Uterus (tissue), 2 donors: ENCODE data around the gene PLCB3.

ENCODE experiments used
- CTCF ChIP-seq, 4 experiments: fragments of 200-600 bp in 2 of 4; fragments of 450-650 bp in 2 of 4; sonication (generic) in 2 of 4; IDR thresholded peaks; one replicate each; pipeline ENCODE4 v1.5.1; 2016 to 2019; ENCODE audit warnings: antibody characterized with exemption in 4 of 4, mild to moderate bottlenecking in 2 of 4, moderate library complexity in 1 of 4
- POLR2A ChIP-seq, 2 donors: fragments of 450-650 bp; IDR thresholded peaks; one replicate each; pipeline ENCODE4 v1.6.1; 2016; ENCODE audit warnings: antibody characterized with exemption in 2 of 2, mild to moderate bottlenecking in 1 of 2, moderate library complexity in 1 of 2

- TF ChIP-seq CTCF (IDR thresholded peaks at IDR 0.05) (no peak), POLR2A (IDR thresholded peaks at IDR 0.05) (no peak)
These were observed 47.3 kb upstream of the PLCB3 start for GRCh38 chr11:64204080-64204440.
